ENCODE measurements around the gene TMEM212. TPM values are rescaled to one million over a fixed set of nuclear protein-coding genes. Genes with fewer than 3 reads are reported as not detected.

Gene TMEM212
- total RNA-seq, 1 donor from 2014 or later, result not detected

- no peaks in the 10 kb centered on the region for H3K9me3 Mint-ChIP-seq
- H3K27me3 Mint-ChIP-seq (ENCODE audit: insufficient read depth, low read depth), result no peaks in the 10 kb centered on the region
- DNase-seq (ENCODE audit: low spot score), result no peak
- H3K36me3 Mint-ChIP-seq, result no peaks in the 10 kb centered on the region
- Histone ChIP-seq H3K4me2 (no peak overlapping the region), H3K4me3 (no peak overlapping the region), H4K20me1 (ENCODE audit: low read depth) (no peaks in the 10 kb centered on the region), H3K79me2 (ENCODE audit: low read depth) (no peaks in the 10 kb centered on the region), H3K36me3 (no peaks in the 10 kb centered on the region), H3K27ac (no peak overlapping the region), H3F3A (ENCODE audit: low read depth) (no peaks in the 10 kb centered on the region), H3K27me3 (no peaks in the 10 kb centered on the region), H3K9ac (no peak overlapping the region), H3K4me1 (no peaks in the 10 kb centered on the region), H2AFZ (replicated peaks) (no peak overlapping the region), H3K9me3 (ENCODE audit: low read depth) (no peaks in the 10 kb centered on the region)
- TF ChIP-seq EZH2 (IDR thresholded peaks at IDR 0.05) (no peak), EZH2phosphoT487 (IDR thresholded peaks at IDR 0.05) (no peak), CTCF (IDR thresholded peaks at IDR 0.05) (no peak)
- no peak overlapping the region for H3K27ac Mint-ChIP-seq
- no peaks in the 10 kb centered on the region for H3K4me1 Mint-ChIP-seq
- no peak overlapping the region for H3K4me3 Mint-ChIP-seq
Observed at GRCh38 chr3:171895291-171895690, 52.1 kb downstream of the TMEM212 start.

GRCh38 chr3:171895900-171896299 is 52.8 kb downstream of the TMEM212 start:
- no peak overlapping the region for H3K9ac ChIP-seq
- no peaks in the 10 kb centered on the region for H3F3A ChIP-seq (ENCODE audit: low read depth)
- Mint-ChIP-seq H3K9me3 (no peaks in the 10 kb centered on the region), H3K4me1 (no peaks in the 10 kb centered on the region), H3K27me3 (ENCODE audit: insufficient read depth, low read depth) (no peaks in the 10 kb centered on the region), H3K36me3 (no peaks in the 10 kb centered on the region), H3K27ac (no peak overlapping the region), H3K4me3 (no peak overlapping the region)
- no peak overlapping the region for H3K4me3 ChIP-seq
- H3K4me2 ChIP-seq, result no peak overlapping the region
- no peak for TF ChIP-seq EZH2 (IDR thresholded peaks at IDR 0.05)
- no peak for TF ChIP-seq EZH2phosphoT487 (IDR thresholded peaks at IDR 0.05)
- TF ChIP-seq CTCF (IDR thresholded peaks at IDR 0.05), result no peak
- H3K36me3 ChIP-seq, result no peaks in the 10 kb centered on the region
- no peaks in the 10 kb centered on the region for H4K20me1 ChIP-seq (ENCODE audit: low read depth)
- no peaks in the 10 kb centered on the region for H3K9me3 ChIP-seq (ENCODE audit: low read depth)
- no peaks in the 10 kb centered on the region for H3K79me2 ChIP-seq (ENCODE audit: low read depth)
- H3K27me3 ChIP-seq, result no peaks in the 10 kb centered on the region
- DNase-seq (ENCODE audit: low spot score), result no peak
- H2AFZ ChIP-seq (replicated peaks), result no peak overlapping the region
- H3K27ac ChIP-seq, result no peak overlapping the region
- no peaks in the 10 kb centered on the region for H3K4me1 ChIP-seq

- H3K4me1 Mint-ChIP-seq, result no peaks in the 10 kb centered on the region
- Histone ChIP-seq H3K4me2 (no peak overlapping the region), H3F3A (ENCODE audit: low read depth) (no peaks in the 10 kb centered on the region), H3K27ac (no peak overlapping the region), H3K4me3 (no peak overlapping the region), H3K9me3 (ENCODE audit: low read depth) (no peaks in the 10 kb centered on the region), H2AFZ (replicated peaks) (no peak overlapping the region), H3K79me2 (ENCODE audit: low read depth) (no peaks in the 10 kb centered on the region), H3K27me3 (no peaks in the 10 kb centered on the region), H4K20me1 (ENCODE audit: low read depth) (no peaks in the 10 kb centered on the region), H3K4me1 (no peaks in the 10 kb centered on the region), H3K36me3 (no peaks in the 10 kb centered on the region), H3K9ac (no peak overlapping the region)
- no peak overlapping the region for H3K4me3 Mint-ChIP-seq
- no peaks in the 10 kb centered on the region for H3K27me3 Mint-ChIP-seq (ENCODE audit: insufficient read depth, low read depth)
- no peak for TF ChIP-seq CTCF (IDR thresholded peaks at IDR 0.05)
- TF ChIP-seq EZH2 (IDR thresholded peaks at IDR 0.05), result no peak
- no peak for TF ChIP-seq EZH2phosphoT487 (IDR thresholded peaks at IDR 0.05)
- H3K9me3 Mint-ChIP-seq, result no peaks in the 10 kb centered on the region
- no peak overlapping the region for H3K27ac Mint-ChIP-seq
- DNase-seq (ENCODE audit: low spot score), result no peak
- no peaks in the 10 kb centered on the region for H3K36me3 Mint-ChIP-seq
Observed at GRCh38 chr3:171896316-171896715, 53.2 kb downstream of the TMEM212 start.

Measured in neural progenitor cell (in vitro differentiated cells).